Thyroid gland (tissue), 4 donors: ENCODE measurements around the gene TBC1D22A.

Source experiments
- CTCF ChIP-seq, 6 experiments: fragments of 200-600 bp in 3 of 6; fragments of 450-650 bp in 3 of 6; sonication (generic) in 3 of 6; IDR thresholded peaks; one replicate each; pipeline ENCODE4 v1.5.1; 2016 to 2019; ENCODE audit warnings: antibody characterized with exemption in 6 of 6, mild to moderate bottlenecking in 2 of 6, inconsistent platforms in 1 of 6, moderate library complexity in 1 of 6
- POLR2A ChIP-seq, 2 donors: fragments of 450-650 bp; IDR thresholded peaks; one replicate each; pipeline ENCODE4 v1.6.1; 2017; ENCODE audit warnings: antibody characterized with exemption in 2 of 2, mild to moderate bottlenecking in 2 of 2, moderate library complexity in 1 of 2

DNA sequence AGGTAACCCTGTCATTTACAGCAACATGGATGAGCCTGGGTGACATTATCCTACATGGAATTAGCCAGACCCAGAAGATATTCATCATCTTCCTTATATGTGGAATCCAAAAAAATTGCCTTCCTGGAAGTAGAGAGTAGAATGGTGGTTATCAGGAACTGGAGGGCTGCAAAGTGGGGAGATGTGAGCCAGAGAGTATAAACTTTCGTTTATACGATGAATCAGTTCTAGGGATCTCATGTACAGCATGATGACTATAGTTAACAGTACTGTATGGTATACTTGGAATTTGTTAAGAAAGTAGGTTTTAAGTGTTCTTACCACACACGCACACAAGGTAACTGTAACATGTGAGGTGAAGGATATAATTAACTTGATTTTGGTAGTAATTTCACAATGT, 79.1 kb downstream of the TBC1D22A start:
- TF ChIP-seq POLR2A (IDR thresholded peaks at IDR 0.05) = no peak
- no peak for TF ChIP-seq CTCF (IDR thresholded peaks at IDR 0.05)
